Upper lobe of right lung (tissue), 1 donor: Measurements from ENCODE around the gene OR1F1. TPM values are rescaled to one million over a fixed set of nuclear protein-coding genes. Genes with fewer than 3 reads are reported as not detected.
A peak's percentile ranks its signal among the peaks of the same experiment; 100 is the strongest.

Experiments
- ATAC-seq: fragments of 200-7000 bp; cut with Tn5 transposase; one replicate; pipeline ENCODE4 v1.9.1; 2020; ENCODE audit warnings: mild to moderate bottlenecking, moderate library complexity
- DNase-seq: peaks from one replicate; pipeline ENCODE4 v3.0.0-alpha.2; 2020
- H3K27ac ChIP-seq: fragments of 200-600 bp; one replicate; pipeline ENCODE4 v1.8.0; 2022
- H3K27me3 ChIP-seq: fragments of 200-600 bp; one replicate; pipeline ENCODE4 v1.8.0; 2022; ENCODE audit warnings: mild to moderate bottlenecking
- H3K36me3 ChIP-seq: fragments of 200-600 bp; one replicate; pipeline ENCODE4 v1.8.0; 2022
- H3K4me1 ChIP-seq: fragments of 200-600 bp; one replicate; pipeline ENCODE4 v1.8.0; 2022
- H3K4me3 ChIP-seq: fragments of 200-600 bp; one replicate; pipeline ENCODE4 v1.8.0; 2022; ENCODE audit warnings: mild to moderate bottlenecking
- H3K9me3 ChIP-seq: fragments of 200-600 bp; one replicate; pipeline ENCODE4 v1.8.0; 2022
- CTCF ChIP-seq: fragments of 200-600 bp; IDR thresholded peaks from one replicate; pipeline ENCODE4 v1.8.0; 2022; ENCODE audit warnings: antibody characterized with exemption
- intact Hi-C: fragments of 100-400 bp; cut with DNase I; formaldehyde crosslinking; loops from one replicate; pipeline ENCODE4 v1.11.0; 2022
- total RNA-seq: library from RNA; stranded (reverse); fragmentation: NEBNext Ultra II Directional; extraction: Animal tissue kit (Norgen Biotek cat#: 25700); gene quantifications from one replicate; pipeline ENCODE4 v1.2.1, GENCODE V29; 2021
- donor health status: DM: no; HTN: yes; CAD: no; lungs with severe emphysema.

The OR1F1 gene
- total RNA-seq, 1 donor from 2014 or later, result not detected

DNA sequence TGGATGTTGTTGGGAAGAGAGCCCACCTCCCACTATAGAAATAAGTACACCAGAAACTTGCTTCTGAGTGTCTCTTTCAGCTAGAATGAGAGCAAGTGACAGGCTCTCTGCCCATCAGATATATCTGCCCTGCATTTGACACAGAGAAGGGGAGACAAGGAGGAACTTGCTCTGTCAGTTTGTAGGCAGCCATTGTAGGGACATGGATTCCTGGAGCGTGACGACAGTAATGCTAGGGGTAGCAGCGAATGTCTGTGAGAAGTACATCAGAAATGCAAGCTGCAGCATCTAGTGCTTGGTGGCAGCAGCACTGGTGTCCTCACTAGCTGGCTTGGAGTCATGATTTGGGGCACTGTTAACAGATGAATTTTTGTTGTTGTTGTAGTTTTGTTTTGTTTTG is 24.0 kb downstream of the OR1F1 start:
- intact Hi-C loops, result no loop called here
- no peak for TF ChIP-seq CTCF

DNA sequence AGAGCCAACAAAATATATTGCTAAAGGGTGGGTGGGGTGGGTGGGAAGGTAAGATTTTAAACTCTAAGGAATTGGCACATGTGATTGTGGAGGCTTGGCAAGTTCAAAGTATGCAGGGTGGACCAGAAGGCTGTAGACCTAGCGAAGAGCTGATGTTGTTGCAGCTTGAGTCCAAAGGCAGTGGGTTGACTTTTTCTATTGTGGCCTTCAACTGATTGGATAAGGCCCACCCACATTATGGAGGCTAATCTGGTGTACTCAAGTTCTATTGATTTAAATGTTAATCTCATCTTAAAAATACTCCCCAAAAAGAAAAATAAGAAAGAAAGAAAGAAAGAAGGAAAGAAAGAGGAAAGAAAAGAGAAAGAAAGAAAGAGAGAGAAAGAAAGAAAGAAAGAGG is 24.6 kb downstream of the OR1F1 start:
- H3K36me3 ChIP-seq, result no peaks in the 10 kb centered on the region
- DNase-seq (no peak), ATAC-seq (no peak)
- intact Hi-C loops, result no loop called here
- no peaks in the 10 kb centered on the region for H3K27me3 ChIP-seq
- no peak for TF ChIP-seq CTCF
- no peaks in the 10 kb centered on the region for H3K9me3 ChIP-seq
- no peak overlapping the region for H3K27ac ChIP-seq
- H3K4me3 ChIP-seq, result no peak overlapping the region
- H3K4me1 ChIP-seq, result no peaks in the 10 kb centered on the region

More for the DNA sequence above, 24.0 kb downstream of the OR1F1 start:
- Histone ChIP-seq H3K27me3 (no peaks in the 10 kb centered on the region), H3K4me3 (no peak overlapping the region), H3K36me3 (no peaks in the 10 kb centered on the region), H3K27ac (no peak overlapping the region), H3K4me1 (no peaks in the 10 kb centered on the region), H3K9me3 (no peaks in the 10 kb centered on the region)
- ATAC-seq, result no peak
- no peak for DNase-seq

GRCh38 chr16:3214904-3215600 is 27.0 kb downstream of the OR1F1 start:
- Histone ChIP-seq H3K27ac (peak overlapping the region; percentile 17), H3K9me3 (no peaks in the 10 kb centered on the region), H3K27me3 (no peaks in the 10 kb centered on the region), H3K36me3 (no peaks in the 10 kb centered on the region), H3K4me3 (no peak overlapping the region), H3K4me1 (no peaks in the 10 kb centered on the region)
- ATAC-seq (peak; percentile 27), DNase-seq (no peak)
- TF ChIP-seq CTCF, result no peak
- intact Hi-C loops, result no loop called here

DNA sequence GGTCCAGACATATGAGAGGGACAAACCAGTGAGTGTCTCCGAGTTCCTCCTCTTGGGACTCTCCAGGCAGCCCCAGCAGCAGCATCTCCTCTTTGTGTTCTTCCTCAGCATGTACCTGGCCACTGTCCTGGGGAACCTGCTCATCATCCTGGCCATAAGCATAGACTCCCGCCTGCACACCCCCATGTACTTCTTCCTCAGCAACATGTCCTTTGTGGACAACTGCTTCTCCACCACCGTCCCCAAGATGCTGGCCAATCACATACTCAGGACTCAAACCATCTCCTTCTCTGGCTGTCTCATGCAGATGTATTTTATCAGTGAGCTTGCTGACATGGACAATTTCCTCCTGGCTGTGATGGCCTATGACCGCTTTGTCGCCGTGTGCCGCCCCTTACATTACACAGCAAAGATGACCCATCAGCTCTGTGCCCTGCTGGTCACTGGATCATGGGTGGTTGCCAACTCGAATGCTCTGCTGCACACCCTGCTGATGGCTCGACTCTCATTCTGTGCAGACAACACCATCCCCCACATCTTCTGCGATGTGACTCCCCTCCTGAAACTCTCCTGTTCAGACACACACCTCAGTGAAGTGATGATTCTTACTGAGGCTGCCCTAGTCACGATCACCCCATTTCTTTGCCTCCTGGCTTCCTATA is 27.7 kb downstream of the OR1F1 start:
- ATAC-seq (no peak), DNase-seq (no peak)
- H3K36me3 ChIP-seq, result no peaks in the 10 kb centered on the region
- H3K4me3 ChIP-seq, result no peak overlapping the region
- H3K4me1 ChIP-seq, result no peaks in the 10 kb centered on the region
- intact Hi-C loops, result no loop called here
- TF ChIP-seq CTCF, result no peak
- no peak overlapping the region for H3K27ac ChIP-seq
- no peaks in the 10 kb centered on the region for H3K27me3 ChIP-seq
- H3K9me3 ChIP-seq, result peaks cover 7% of the 10 kb centered on the region

- H3K4me1 ChIP-seq, result no peaks in the 10 kb centered on the region
- no peak for TF ChIP-seq CTCF
- DNase-seq (no peak), ATAC-seq (no peak)
- peaks cover 12% of the 10 kb centered on the region for H3K9me3 ChIP-seq
- H3K4me3 ChIP-seq, result no peak overlapping the region
- H3K27me3 ChIP-seq, result no peaks in the 10 kb centered on the region
- no peak overlapping the region for H3K27ac ChIP-seq
- no peaks in the 10 kb centered on the region for H3K36me3 ChIP-seq
- intact Hi-C loops, result no loop called here
Observed at GRCh38 chr16:3216263-3216640, 28.2 kb downstream of the OR1F1 start.
